ENCODE data around the gene LRRK1. TPM values are rescaled to one million over a fixed set of nuclear protein-coding genes. Genes with fewer than 3 reads are reported as not detected.

Gene LRRK1
- total and polyA plus RNA-seq, 2 donors (not counting 1 experiment from before 2014, with no cell fraction given), result 19.8 to 53.0 TPM

GRCh38 chr15:101088788-101089578 lies 169.8 kb downstream of the LRRK1 start:
- Histone ChIP-seq H3K4me2 (replicated peaks; ENCODE audit: low read depth, low read length, poor library complexity, severe bottlenecking) (peak overlapping the region; percentile 68), H3K9ac (ENCODE audit: low read length) (no peak overlapping the region), H3K36me3 (replicated peaks in 1 of 2; ENCODE audit: control extremely low read depth in 1 of 2, control insufficient read depth in 1 of 2, extremely low read depth in 1 of 2, insufficient read depth in 2 of 2, low read length in 1 of 2) (no peaks in the 10 kb centered on the region), H3K27me3 (replicated peaks in 1 of 4; ENCODE audit: control extremely low read depth in 1 of 4, control insufficient read depth in 3 of 4, insufficient read depth in 4 of 4, low read length in 3 of 4) (peaks cover 0 to 3% (median 0%) of the 10 kb centered on the region in 4 experiments), H3K4me3 (ENCODE audit: control extremely low read depth in 1 of 5, extremely low read depth in 1 of 5, insufficient read depth in 1 of 5, low read depth in 2 of 5, low read length in 4 of 5) (no peak overlapping the region), H2AFZ (ENCODE audit: insufficient read depth, low read depth, low read length, poor library complexity, severe bottlenecking) (peak overlapping the region; percentile 73), H3K27ac (ENCODE audit: low read length in 2 of 2) (no peak overlapping the region), H3K9me3 (ENCODE audit: control extremely low read depth in 1 of 3, control insufficient read depth in 2 of 3, insufficient read depth in 1 of 3, low read length in 2 of 3) (peaks cover 0 to 6% (median 0%) of the 10 kb centered on the region in 3 donors), H3K79me2 (ENCODE audit: control insufficient read depth, insufficient read depth, low read length) (no peaks in the 10 kb centered on the region), H4K20me1 (ENCODE audit: control insufficient read depth, insufficient read depth, low read length, poor library complexity, severe bottlenecking) (no peaks in the 10 kb centered on the region), H3K4me1 (ENCODE audit: control insufficient read depth in 2 of 2, insufficient read depth in 2 of 2, low read length in 2 of 2) (peaks cover 0 to 6% of the 10 kb centered on the region in 2 donors)
- intact Hi-C loops (cut with micrococcal nuclease), result loop anchor here (1.0 to 5.0 kb wide), 4 partner anchors 36 to 188 kb away; partner anchors contain the start of gene SELENOS
- ChIA-PET POLR2A (no interaction called here), CTCF (interaction anchor here (0.9 to 8.7 kb wide), 14 partner anchors 12 to 176 kb away, joined by 3 to 138 read pairs (median 5); partner anchors contain the start of gene CHSY1)
- Mint-ChIP-seq H3K4me1 (peaks cover 2% of the 10 kb centered on the region), H3K9me3 (ENCODE audit: insufficient read depth) (no peaks in the 10 kb centered on the region), H3K27me3 (no peaks in the 10 kb centered on the region), H3K4me3 (no peak overlapping the region), H3K27ac (no peak overlapping the region)
- WGBS (ENCODE audit: insufficient coverage), result 32% methylated on average over 34 of the region's 42 CpGs
- ATAC-seq (ENCODE audit: low read depth) (peak; percentile 97), DNase-seq (peak; percentile 80)
- peak; percentile 99 for TF ChIP-seq CTCF (IDR thresholded peaks at IDR 0.05)
- TF ChIP-seq EZH2 (IDR thresholded peaks at IDR 0.05; ENCODE audit: borderline replicate concordance, insufficient read depth, low read depth, low read length, poor library complexity, severe bottlenecking), result no peak
